Natural killer cell (primary cell): ENCODE data around the gene VMAC. TPM values are rescaled to one million over a fixed set of nuclear protein-coding genes. Genes with fewer than 3 reads are reported as not detected.
A peak's percentile ranks its signal among the peaks of the same experiment; 100 is the strongest.

Experiments used
- ATAC-seq, 3 donors: fragments of 150-1000 bp in 2 of 3; fragments of 200-7000 bp in 1 of 3; cut with Tn5 transposase; 1 replicate in 1 of 3; 2 replicates in 2 of 3; pipeline ENCODE4 v1.10.0; 2021; ENCODE audit warnings: mild to moderate bottlenecking in 2 of 3, moderate library complexity in 2 of 3
- DNase-seq, 2 donors: peaks; one replicate each; pipeline versions ENCODE4 v3.0.0 to v3.0.0-alpha.2; 2013 to 2021; ENCODE audit warnings: mixed read lengths in 1 of 2
- H3K27ac ChIP-seq: one replicate; pipeline ENCODE4 v1.5.1; 2013; ENCODE audit warnings: mild to moderate bottlenecking, low read length
- H3K27me3 ChIP-seq: one replicate; pipeline ENCODE4 v1.6.1; 2013; ENCODE audit warnings: low read length; ENCODE audit not compliant: control insufficient read depth, insufficient read depth
- H3K36me3 ChIP-seq: one replicate; pipeline ENCODE4 v1.6.1; 2013; ENCODE audit warnings: low read length; ENCODE audit not compliant: control insufficient read depth, insufficient read depth
- H3K4me1 ChIP-seq: one replicate; pipeline ENCODE4 v1.6.1; 2013; ENCODE audit warnings: low read length; ENCODE audit not compliant: control insufficient read depth, insufficient read depth
- H3K4me3 ChIP-seq: one replicate; pipeline ENCODE4 v1.5.1; 2013; ENCODE audit warnings: low read length
- H3K9me3 ChIP-seq: one replicate; pipeline ENCODE4 v1.6.1; 2013; ENCODE audit warnings: low read length; ENCODE audit not compliant: control insufficient read depth, insufficient read depth
- H3K27ac Mint-ChIP-seq, 2 donors: one replicate each; pipeline ENCODE4 v1.8.0; 2022; ENCODE audit warnings: mild to moderate bottlenecking in 2 of 2, mixed read lengths in 2 of 2, moderate library complexity in 1 of 2
- H3K27me3 Mint-ChIP-seq, 2 donors: one replicate each; pipeline ENCODE4 v1.8.0; 2022; ENCODE audit warnings: low read depth in 2 of 2, mixed read lengths in 2 of 2
- H3K36me3 Mint-ChIP-seq: one replicate; pipeline ENCODE4 v1.8.0; 2022; ENCODE audit warnings: mixed read lengths
- H3K4me1 Mint-ChIP-seq, 2 donors: one replicate each; pipeline ENCODE4 v1.8.0; 2022; ENCODE audit warnings: mixed read lengths in 2 of 2
- H3K4me3 Mint-ChIP-seq: one replicate; pipeline ENCODE4 v1.8.0; 2022; ENCODE audit warnings: mild to moderate bottlenecking, moderate library complexity, mixed read lengths
- H3K9me3 Mint-ChIP-seq, 2 donors: one replicate each; pipeline ENCODE4 v1.8.0; 2022; ENCODE audit warnings: mixed read lengths in 2 of 2
- CTCF ChIP-seq: fragments of 200-600 bp; IDR thresholded peaks from one replicate; pipeline ENCODE4 v1.8.0; 2022; ENCODE audit warnings: antibody characterized with exemption
- WGBS: methylation state at CpG from one replicate; pipeline ENCODE4 v1.1.7; 2013; ENCODE audit warnings: missing lambda C conversion rate; ENCODE audit not compliant: insufficient coverage; 5-methylcytosine and 5-hydroxymethylcytosine counted together
- intact Hi-C: fragments of 100-400 bp; cut with micrococcal nuclease; formaldehyde crosslinking; loops from one replicate; pipeline ENCODE4 v1.14.2; 2022
- total RNA-seq, 4 donors: library from RNA; stranded (reverse); fragments of 120-200 nt in 1 of 4; gene quantifications; one replicate each; pipeline versions ENCODE4 v1.2.3 to v1.2.4, GENCODE V29; 2013 to 2022

Gene VMAC
- total RNA-seq, 3 donors from 2014 or later (not counting 1 experiment from before 2014, with no cell fraction given), result 21.1 to 26.3 (median 24.2) TPM

- no peak for DNase-seq
Measured at GRCh38 chr19:5951338-5951861, 46.7 kb downstream of the VMAC start.

GRCh38 chr19:5952193-5953029 is 47.7 kb downstream of the VMAC start:
- WGBS, result 80% methylated on average over 18 of the region's 18 CpGs
- no peak overlapping the region for H3K4me3 ChIP-seq
- peaks cover 77 to 90% of the 10 kb centered on the region in 2 donors for H3K4me1 Mint-ChIP-seq
- no peak for TF ChIP-seq CTCF
- H3K9me3 Mint-ChIP-seq, result no peaks in the 10 kb centered on the region
- H3K36me3 ChIP-seq, result peaks cover 3% of the 10 kb centered on the region
- no peaks in the 10 kb centered on the region for H3K27me3 ChIP-seq
- DNase-seq, result no peak
- peak overlapping the region; percentile 83 for H3K4me3 Mint-ChIP-seq
- no peaks in the 10 kb centered on the region for H3K9me3 ChIP-seq
- ATAC-seq, result peak in 2 of 3 donors; percentile 55 to 67
- H3K4me1 ChIP-seq, result peaks cover 66% of the 10 kb centered on the region
- no peaks in the 10 kb centered on the region for H3K36me3 Mint-ChIP-seq
- H3K27ac ChIP-seq, result peak overlapping the region; percentile 68
- intact Hi-C loops, result loop anchor here (1.0 kb wide), 1 partner anchor 10 kb away; no protein-coding TSS in a partner anchor
- H3K27me3 Mint-ChIP-seq, result no peaks in the 10 kb centered on the region
- H3K27ac Mint-ChIP-seq, result peak overlapping the region; percentile 84 to 90

More at GRCh38 chr19:5951338-5951861, 46.7 kb downstream of the VMAC start:
- 57% methylated on average over 19 of the region's 19 CpGs for WGBS
- H3K4me1 ChIP-seq, result peaks cover 67% of the 10 kb centered on the region
- H3K4me1 Mint-ChIP-seq, result peaks cover 75 to 91% of the 10 kb centered on the region in 2 donors
- peaks cover 3% of the 10 kb centered on the region for H3K36me3 ChIP-seq
- intact Hi-C loops, result no loop called here
- peak overlapping the region; percentile 62 to 84 for H3K27ac Mint-ChIP-seq
- H3K9me3 ChIP-seq, result no peaks in the 10 kb centered on the region
- H3K4me3 Mint-ChIP-seq, result no peak overlapping the region
- H3K9me3 Mint-ChIP-seq, result no peaks in the 10 kb centered on the region
- H3K27me3 ChIP-seq, result no peaks in the 10 kb centered on the region
- H3K4me3 ChIP-seq, result no peak overlapping the region
- ATAC-seq, result no peak
- no peaks in the 10 kb centered on the region for H3K36me3 Mint-ChIP-seq
- no peak overlapping the region for H3K27ac ChIP-seq
- H3K27me3 Mint-ChIP-seq, result no peaks in the 10 kb centered on the region
- no peak for TF ChIP-seq CTCF

GRCh38 chr19:5953030-5953589 is 48.4 kb downstream of the VMAC start:
- Mint-ChIP-seq H3K36me3 (no peaks in the 10 kb centered on the region), H3K27me3 (no peaks in the 10 kb centered on the region), H3K9me3 (no peaks in the 10 kb centered on the region), H3K4me3 (peak overlapping the region; percentile 83), H3K27ac (peak overlapping the region; percentile 84 to 90), H3K4me1 (peaks cover 83 to 86% of the 10 kb centered on the region in 2 donors)
- no peak for TF ChIP-seq CTCF
- H3K4me1 ChIP-seq, result peaks cover 61% of the 10 kb centered on the region
- DNase-seq (no peak), ATAC-seq (peak; percentile 51 to 64 (median 58))
- 30% methylated on average over 5 of the region's 5 CpGs for WGBS
- H3K9me3 ChIP-seq, result no peaks in the 10 kb centered on the region
- no peak overlapping the region for H3K4me3 ChIP-seq
- peaks cover 3% of the 10 kb centered on the region for H3K36me3 ChIP-seq
- intact Hi-C loops, result loop anchor here (1.0 kb wide), 1 partner anchor 9 kb away; no protein-coding TSS in a partner anchor
- peak overlapping the region; percentile 68 for H3K27ac ChIP-seq
- no peaks in the 10 kb centered on the region for H3K27me3 ChIP-seq
